MM.1S (cell line): Measurements from ENCODE around the gene DCP2.

ENCODE experiments used
- DNase-seq: peaks from one replicate; pipeline ENCODE4 v3.0.0-alpha.2; 2015
- H2AFZ ChIP-seq: fragments of 300-600 bp; sonication (generic); 2 replicates; pipeline ENCODE4 v1.6.0; 2016; ENCODE audit warnings: antibody characterized with exemption, low read length
- H3F3A ChIP-seq: fragments of 300-600 bp; sonication (generic); 2 replicates; pipeline ENCODE4 v1.6.1; 2016; ENCODE audit warnings: mild to moderate bottlenecking, antibody characterized with exemption, low read length, moderate library complexity, mixed read lengths; ENCODE audit not compliant: insufficient read depth
- H3K27ac ChIP-seq: fragments of 300-600 bp; sonication (generic); 2 replicates; pipeline ENCODE4 v1.5.1; 2016; ENCODE audit warnings: mild to moderate bottlenecking, low read length
- H3K27me3 ChIP-seq: fragments of 300-600 bp; sonication (generic); replicated peaks from 2 replicates; pipeline ENCODE4 v1.6.0; 2016; ENCODE audit warnings: low read length; ENCODE audit not compliant: insufficient read depth
- H3K36me3 ChIP-seq: fragments of 300-600 bp; sonication (generic); replicated peaks from 2 replicates; pipeline ENCODE4 v1.6.1; 2016; ENCODE audit warnings: mild to moderate bottlenecking, low read length, mixed read lengths; ENCODE audit not compliant: insufficient read depth
- H3K4me1 ChIP-seq: fragments of 300-600 bp; sonication (generic); 2 replicates; pipeline ENCODE4 v1.6.1; 2016; ENCODE audit warnings: low read length, mixed read lengths
- H3K4me2 ChIP-seq: fragments of 300-600 bp; sonication (generic); 2 replicates; pipeline ENCODE4 v1.6.0; 2016; ENCODE audit warnings: low read depth, low read length
- H3K4me3 ChIP-seq: fragments of 300-600 bp; sonication (generic); 2 replicates; pipeline ENCODE4 v1.5.1; 2016; ENCODE audit warnings: low read length, mixed read lengths
- H3K79me2 ChIP-seq: fragments of 300-600 bp; sonication (generic); 2 replicates; pipeline ENCODE4 v1.6.1; 2016; ENCODE audit warnings: mixed run types, low read length, mixed read lengths
- H3K9ac ChIP-seq: fragments of 300-600 bp; sonication (generic); 2 replicates; pipeline ENCODE4 v1.6.1; 2016; ENCODE audit warnings: low read length, mixed read lengths
- H3K9me2 ChIP-seq: fragments of 300-600 bp; sonication (generic); replicated peaks from 2 replicates; pipeline ENCODE4 v1.6.1; 2016; ENCODE audit warnings: mild to moderate bottlenecking, low read length, mixed read lengths; ENCODE audit not compliant: insufficient read depth
- H3K9me3 ChIP-seq: fragments of 300-600 bp; sonication (generic); replicated peaks from 2 replicates; pipeline ENCODE4 v1.6.1; 2016; ENCODE audit warnings: mild to moderate bottlenecking, low read length, mixed read lengths; ENCODE audit not compliant: insufficient read depth
- H4K20me1 ChIP-seq: fragments of 300-600 bp; sonication (generic); 2 replicates; pipeline ENCODE4 v1.6.1; 2016; ENCODE audit warnings: mild to moderate bottlenecking, low read length, moderate library complexity, mixed read lengths; ENCODE audit not compliant: insufficient read depth
- CTCF ChIP-seq: fragments of 300-600 bp; sonication (generic); IDR thresholded peaks from 2 replicates; pipeline ENCODE4 v1.5.1; 2016; ENCODE audit warnings: antibody characterized with exemption, low read length, mixed read lengths
- EZH2 ChIP-seq: fragments of 300-600 bp; sonication (generic); optimal IDR thresholded peaks from 2 replicates; pipeline ENCODE3; 2017; ENCODE audit warnings: low read depth, mild to moderate bottlenecking, antibody characterized with exemption, low read length, mixed read lengths
- EZH2phosphoT487 ChIP-seq: fragments of 300-600 bp; sonication (generic); IDR thresholded peaks from 2 replicates; pipeline ENCODE4 v1.6.1; 2018; ENCODE audit warnings: antibody characterized with exemption, low read length

DCP2 gene

GRCh38 chr5:113040672-113041260, 64.2 kb downstream of the DCP2 start:
- Histone ChIP-seq H3K4me3 (no peak overlapping the region), H3K4me2 (no peak overlapping the region), H3K4me1 (no peaks in the 10 kb centered on the region), H3K9ac (no peak overlapping the region), H3K27ac (no peak overlapping the region), H3K9me3 (no peaks in the 10 kb centered on the region), H3K27me3 (no peaks in the 10 kb centered on the region), H4K20me1 (no peaks in the 10 kb centered on the region), H3K36me3 (peaks cover 4% of the 10 kb centered on the region; the same call in 1 of the 2 replicates), H3F3A (no peaks in the 10 kb centered on the region), H2AFZ (no peak overlapping the region), H3K79me2 (peaks cover 9% of the 10 kb centered on the region; the same call in 1 of the 2 replicates), H3K9me2 (no peaks in the 10 kb centered on the region)
- no peak for DNase-seq
- no peak for TF ChIP-seq EZH2phosphoT487
- TF ChIP-seq CTCF = no peak
- TF ChIP-seq EZH2 = no peak

GRCh38 chr5:113042491-113043243, 66.1 kb downstream of the DCP2 start:
- no peak overlapping the region for H3K4me3 ChIP-seq
- no peak overlapping the region for H3K4me2 ChIP-seq
- H3K9me3 ChIP-seq = no peaks in the 10 kb centered on the region
- no peak overlapping the region for H2AFZ ChIP-seq
- H3K79me2 ChIP-seq = peaks cover 21% of the 10 kb centered on the region
- H3K9me2 ChIP-seq = no peaks in the 10 kb centered on the region
- no peaks in the 10 kb centered on the region for H3K27me3 ChIP-seq
- no peaks in the 10 kb centered on the region for H4K20me1 ChIP-seq
- no peak overlapping the region for H3K9ac ChIP-seq
- TF ChIP-seq EZH2phosphoT487 (no peak), CTCF (no peak), EZH2 (no peak)
- H3K36me3 ChIP-seq = peaks cover 4% of the 10 kb centered on the region; the same call in 1 of the 2 replicates
- no peak for DNase-seq
- no peak overlapping the region for H3K27ac ChIP-seq
- H3F3A ChIP-seq = peaks cover 6% of the 10 kb centered on the region; the same call in 1 of the 2 replicates
- H3K4me1 ChIP-seq = peaks cover 11% of the 10 kb centered on the region

- DNase-seq = peak; percentile 26
- Histone ChIP-seq H2AFZ (no peak overlapping the region), H3K4me3 (no peak overlapping the region), H4K20me1 (no peaks in the 10 kb centered on the region), H3K27ac (no peak overlapping the region), H3K9ac (no peak overlapping the region), H3K4me1 (peaks cover 20% of the 10 kb centered on the region), H3F3A (peaks cover 14% of the 10 kb centered on the region), H3K36me3 (peaks cover 4% of the 10 kb centered on the region; the same call in 1 of the 2 replicates), H3K9me3 (no peaks in the 10 kb centered on the region), H3K27me3 (no peaks in the 10 kb centered on the region), H3K79me2 (peaks cover 21% of the 10 kb centered on the region), H3K9me2 (no peaks in the 10 kb centered on the region), H3K4me2 (no peak overlapping the region)
- TF ChIP-seq CTCF = peak; percentile 40
- no peak for TF ChIP-seq EZH2
Observed at GRCh38 chr5:113043491-113043931, 66.9 kb downstream of the DCP2 start.
